ENCODE results near the gene ENO1.
"Not testable (repeated sequence)": the region's sequence is repeated elsewhere in the genome, so short reads cannot be mapped to it uniquely, and the experiment has no call there.

The ENO1 gene

DNA sequence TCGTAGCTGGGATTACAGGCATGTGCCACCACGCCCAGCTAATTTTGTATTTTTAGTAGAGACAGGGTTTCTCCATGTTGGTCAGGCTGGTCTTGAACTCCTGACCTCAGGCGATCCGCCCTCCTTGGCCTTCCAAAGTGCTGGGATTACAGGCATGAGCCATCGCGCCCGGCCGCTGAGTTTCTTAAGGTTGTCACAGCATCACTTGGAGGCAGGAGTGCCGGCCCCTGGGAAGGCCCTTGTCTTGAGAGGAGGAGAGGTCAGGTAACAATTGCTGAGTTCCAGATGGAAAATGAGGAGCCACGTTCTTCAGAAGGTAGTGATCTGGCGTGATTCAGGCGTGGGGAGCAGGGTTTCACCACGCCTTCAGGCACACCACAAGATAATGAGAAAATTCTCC lies 5.6 kb upstream of the ENO1 start:
- H3K27me3 Mint-ChIP-seq (ENCODE audit: low read depth); H3K36me3 Mint-ChIP-seq (ENCODE audit: low read depth); H3K27ac Mint-ChIP-seq; H3K9me3 Mint-ChIP-seq; H3K4me3 Mint-ChIP-seq: not testable (repeated sequence)
- peaks cover 20% of the 10 kb centered on the region for H3K4me1 Mint-ChIP-seq (ENCODE audit: low read depth)

DNA sequence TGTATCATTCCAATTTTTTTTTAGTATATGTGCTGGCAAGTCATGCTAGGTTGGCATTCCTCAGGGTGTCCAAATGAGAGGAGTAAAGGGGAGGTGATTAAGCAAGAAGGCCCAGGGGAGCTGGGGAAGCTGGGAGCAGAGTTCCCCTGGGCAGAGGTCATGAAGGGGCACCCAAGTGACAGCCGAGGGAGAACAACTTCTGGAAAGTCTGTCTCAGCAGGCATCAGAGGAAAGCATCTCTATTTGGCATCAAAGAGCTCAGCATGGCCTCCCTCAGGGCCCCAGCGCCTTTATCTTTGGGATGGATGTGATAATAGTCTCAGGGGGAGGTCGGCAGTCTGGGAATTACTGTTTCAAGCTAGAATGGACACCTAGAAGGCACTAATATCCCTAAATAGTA lies 5.0 kb upstream of the ENO1 start:
- Mint-ChIP-seq H3K27me3 (ENCODE audit: low read depth) (no peaks in the 10 kb centered on the region), H3K4me1 (ENCODE audit: low read depth) (peaks cover 20% of the 10 kb centered on the region), H3K27ac (no peak overlapping the region), H3K4me3 (no peak overlapping the region), H3K9me3 (no peaks in the 10 kb centered on the region), H3K36me3 (ENCODE audit: low read depth) (peaks cover 6% of the 10 kb centered on the region)

DNA sequence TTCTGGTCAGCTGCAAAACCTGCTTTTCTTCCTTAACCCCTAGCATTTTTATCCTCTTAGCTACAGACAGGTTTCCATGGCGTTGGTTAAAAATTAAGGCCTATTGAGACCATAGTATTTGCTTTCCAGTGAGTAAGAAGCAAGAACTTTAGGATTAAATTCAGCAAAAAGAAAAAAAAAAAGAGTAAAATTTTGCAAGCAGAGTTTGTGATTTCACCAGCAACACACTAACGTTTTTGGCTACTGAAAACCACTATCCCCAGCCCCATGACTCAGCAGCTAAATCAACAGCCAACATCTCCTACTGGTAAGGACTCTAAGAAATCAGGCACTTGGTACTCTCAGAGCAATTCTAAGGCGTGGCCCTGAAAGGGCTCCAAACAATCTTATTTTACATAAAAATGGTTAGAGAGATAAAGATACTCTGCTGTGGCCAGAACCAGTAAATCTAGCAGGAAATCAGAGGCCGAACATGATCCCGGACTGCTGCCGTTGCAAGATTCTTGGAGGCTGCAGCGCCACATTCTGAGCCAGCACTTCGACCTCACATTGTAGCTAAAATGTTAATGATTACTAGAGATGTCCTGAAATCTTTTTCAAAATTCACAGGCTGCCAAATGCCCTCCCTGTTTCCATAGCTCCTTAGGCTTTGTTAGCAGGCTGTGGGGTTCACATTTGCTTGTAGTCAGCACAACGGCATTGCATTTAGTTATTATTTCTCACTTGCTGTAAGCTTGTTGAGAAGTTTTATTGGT lies 1.6 kb upstream of the ENO1 start:
- Mint-ChIP-seq H3K27me3 (ENCODE audit: low read depth) (no peaks in the 10 kb centered on the region), H3K9me3 (no peaks in the 10 kb centered on the region), H3K36me3 (ENCODE audit: low read depth) (peaks cover 35% of the 10 kb centered on the region), H3K27ac (peak overlapping the region; percentile 97), H3K4me3 (peak overlapping the region; percentile 93), H3K4me1 (ENCODE audit: low read depth) (peaks cover 30% of the 10 kb centered on the region)

DNA sequence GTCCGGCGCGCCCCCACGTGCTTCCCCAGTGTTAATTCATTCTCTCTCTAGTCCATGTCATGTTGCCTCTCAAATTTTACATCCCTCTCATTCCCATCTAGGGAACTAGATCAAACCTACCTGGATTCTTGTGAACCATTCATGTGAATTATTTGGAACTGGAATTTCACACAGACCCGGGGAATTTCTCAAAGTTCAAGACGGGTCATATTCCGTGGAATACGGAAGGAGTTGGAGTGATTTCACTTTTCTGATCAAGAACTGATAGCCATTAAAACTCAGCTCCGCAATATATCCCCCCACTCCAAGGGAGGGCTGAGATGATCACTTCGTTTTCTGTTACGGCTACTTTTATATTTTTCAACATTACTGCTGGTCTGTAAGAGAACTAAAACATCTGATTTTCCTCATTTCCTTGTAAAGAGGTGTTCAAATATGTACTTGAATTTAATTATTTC lies 1.0 kb upstream of the ENO1 start:
- Mint-ChIP-seq H3K27ac (peak overlapping the region; percentile 97), H3K4me1 (ENCODE audit: low read depth) (peaks cover 32% of the 10 kb centered on the region), H3K36me3 (ENCODE audit: low read depth) (peaks cover 41% of the 10 kb centered on the region), H3K4me3 (peak overlapping the region; percentile 93), H3K9me3 (no peaks in the 10 kb centered on the region), H3K27me3 (ENCODE audit: low read depth) (no peaks in the 10 kb centered on the region)

DNA sequence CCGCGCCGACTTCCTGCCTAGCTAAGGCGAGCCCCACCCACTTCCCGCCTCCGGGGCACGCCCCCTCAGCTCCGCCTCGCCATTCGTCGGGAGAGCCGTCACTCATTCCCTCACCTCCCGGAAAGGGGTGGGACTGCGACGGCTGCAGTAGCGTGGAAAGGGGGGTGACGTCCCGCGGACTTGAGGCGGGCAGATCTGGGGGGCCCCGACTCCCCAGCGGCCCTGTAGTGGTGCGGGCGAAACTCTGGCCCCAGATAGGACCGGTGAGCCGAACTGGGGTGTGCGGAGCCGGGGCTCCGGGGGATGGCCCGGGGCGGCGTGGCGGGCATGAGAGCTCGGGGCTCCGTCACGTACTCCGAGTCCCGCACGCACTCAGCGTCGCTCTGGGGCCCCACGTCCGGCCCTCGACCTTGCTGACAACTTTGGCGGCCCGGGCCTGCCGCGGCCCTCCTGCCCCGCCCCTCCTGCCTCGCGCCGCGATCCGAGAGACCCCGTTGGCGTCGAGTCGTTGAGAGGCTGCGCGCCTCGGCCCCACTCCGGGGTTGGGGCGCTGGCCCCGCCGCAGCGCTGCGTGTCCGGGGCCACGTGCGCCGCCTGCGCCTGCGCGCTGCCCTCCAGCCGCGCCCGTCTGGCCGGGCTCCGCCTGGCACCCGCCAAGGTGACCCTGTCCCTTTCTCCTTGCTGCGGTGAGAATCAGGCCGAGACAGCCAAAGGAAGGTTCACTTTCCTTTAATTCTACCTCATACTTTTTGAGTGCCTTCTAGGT lies 395 bp upstream of the ENO1 start:
- no peaks in the 10 kb centered on the region for H3K9me3 Mint-ChIP-seq
- peaks cover 35% of the 10 kb centered on the region for H3K4me1 Mint-ChIP-seq (ENCODE audit: low read depth)
- peak overlapping the region; percentile 99 for H3K4me3 Mint-ChIP-seq
- no peaks in the 10 kb centered on the region for H3K27me3 Mint-ChIP-seq (ENCODE audit: low read depth)
- peak overlapping the region; percentile 99 for H3K27ac Mint-ChIP-seq
- peaks cover 48% of the 10 kb centered on the region for H3K36me3 Mint-ChIP-seq (ENCODE audit: low read depth)

DNA sequence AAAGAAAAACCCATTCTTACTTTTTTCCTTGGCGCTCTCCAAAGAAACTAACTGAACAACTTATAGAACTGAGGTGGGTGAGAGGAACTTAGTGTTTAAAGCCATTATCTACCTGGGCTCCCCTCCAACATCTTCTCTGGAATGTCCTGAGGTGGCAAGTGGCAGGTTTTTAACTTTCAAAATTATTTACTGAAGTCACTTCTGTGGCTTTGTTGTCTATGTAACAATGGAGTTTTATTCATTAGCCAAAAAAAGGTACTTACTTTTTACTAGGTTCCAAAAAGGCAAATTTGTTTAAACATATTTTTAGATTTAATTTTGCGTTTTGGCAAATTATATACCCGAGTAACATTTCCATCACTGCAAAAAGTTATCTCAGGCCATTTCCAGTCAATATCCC lies 2.4 kb downstream of the ENO1 start:
- no peaks in the 10 kb centered on the region for H3K27me3 Mint-ChIP-seq (ENCODE audit: low read depth)
- H3K36me3 Mint-ChIP-seq (ENCODE audit: low read depth) = peaks cover 76% of the 10 kb centered on the region
- peak overlapping the region; percentile 98 for H3K27ac Mint-ChIP-seq
- H3K9me3 Mint-ChIP-seq = no peaks in the 10 kb centered on the region
- H3K4me1 Mint-ChIP-seq (ENCODE audit: low read depth) = peaks cover 62% of the 10 kb centered on the region
- H3K4me3 Mint-ChIP-seq = peak overlapping the region; percentile 99

DNA sequence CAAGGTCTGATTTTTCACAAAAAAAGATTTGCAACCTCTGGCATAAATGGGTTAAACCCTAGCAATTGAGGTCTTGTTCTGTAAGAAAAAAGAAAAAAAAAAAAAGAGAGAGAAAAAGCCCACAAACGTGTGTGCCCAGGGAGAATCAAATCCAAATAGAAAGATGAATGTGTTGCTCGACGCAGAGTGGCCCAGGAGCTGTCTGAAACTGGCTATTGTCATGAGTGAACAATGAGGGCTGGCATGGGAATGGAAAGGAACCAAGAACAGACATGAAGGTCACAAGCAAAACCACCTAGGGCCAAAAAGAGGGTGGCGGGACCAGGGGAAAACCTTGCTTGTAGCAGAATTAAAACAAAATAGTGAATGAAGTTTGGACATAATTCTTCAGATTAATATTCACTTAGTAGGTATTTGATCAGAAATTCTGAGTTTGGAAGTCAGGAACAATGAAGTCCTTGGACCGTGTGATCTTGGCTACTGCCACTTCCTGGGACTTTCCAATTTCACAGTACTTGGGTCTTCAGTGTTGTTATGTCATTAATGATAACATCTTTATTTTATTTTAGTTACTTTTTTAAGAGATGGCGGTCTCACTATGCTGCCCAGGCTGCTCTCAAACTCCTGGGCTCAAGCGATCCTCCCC lies 3.1 kb downstream of the ENO1 start:
- no peaks in the 10 kb centered on the region for H3K9me3 Mint-ChIP-seq
- H3K27me3 Mint-ChIP-seq (ENCODE audit: low read depth) = no peaks in the 10 kb centered on the region
- H3K4me1 Mint-ChIP-seq (ENCODE audit: low read depth) = peaks cover 65% of the 10 kb centered on the region
- H3K4me3 Mint-ChIP-seq = peak overlapping the region; percentile 99
- peaks cover 83% of the 10 kb centered on the region for H3K36me3 Mint-ChIP-seq (ENCODE audit: low read depth)
- H3K27ac Mint-ChIP-seq = peak overlapping the region; percentile 98

DNA sequence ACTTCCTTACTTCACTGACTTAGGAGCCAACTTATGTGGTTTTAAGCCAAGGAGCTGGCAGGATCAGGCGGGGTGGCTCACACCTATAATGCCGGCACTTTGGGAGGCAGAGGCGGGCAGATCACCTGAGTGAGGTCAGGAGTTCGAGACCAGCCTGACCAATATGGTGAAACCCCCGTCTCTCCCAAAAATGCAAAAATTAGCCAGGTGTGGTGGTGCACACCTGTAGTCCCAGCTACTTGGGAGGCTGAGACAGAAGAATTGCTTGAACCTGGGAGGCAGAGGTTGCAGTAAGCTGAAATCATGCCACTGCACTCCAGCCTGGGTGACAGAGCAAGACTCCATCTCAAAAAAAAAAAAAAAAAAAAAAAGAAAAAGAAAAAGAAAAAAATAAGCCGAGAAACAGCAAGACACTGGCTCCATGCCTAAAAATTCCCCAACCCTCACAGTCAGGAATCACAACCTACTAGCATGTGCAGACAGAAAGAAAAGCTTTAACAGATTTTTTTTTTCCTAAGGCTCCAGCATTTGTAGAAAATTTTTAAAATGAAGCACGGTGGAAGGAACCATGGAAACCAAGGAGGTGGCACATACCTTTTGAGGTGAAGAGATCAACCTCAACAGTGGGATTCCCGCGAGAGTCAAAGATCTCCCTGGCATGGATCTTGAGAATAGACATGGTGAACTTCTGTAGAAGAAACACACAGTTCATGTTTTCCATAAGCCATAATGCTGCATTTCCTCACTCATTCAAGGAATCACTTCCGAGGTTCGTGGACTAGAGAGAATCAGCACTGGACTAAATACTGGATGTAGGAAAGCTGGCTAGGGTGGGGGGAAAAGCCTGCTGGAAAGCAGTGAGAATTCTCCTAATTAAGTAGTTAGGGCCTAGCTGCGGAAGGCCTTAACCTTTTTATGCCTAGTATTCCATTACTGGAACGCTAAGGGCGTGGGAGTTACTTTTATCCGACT lies 4.0 kb downstream of the ENO1 start:
- Mint-ChIP-seq H3K27ac (peak overlapping the region; percentile 98), H3K36me3 (ENCODE audit: low read depth) (peaks cover 91% of the 10 kb centered on the region), H3K27me3 (ENCODE audit: low read depth) (no peaks in the 10 kb centered on the region), H3K4me1 (ENCODE audit: low read depth) (peaks cover 61% of the 10 kb centered on the region), H3K4me3 (peak overlapping the region; percentile 99), H3K9me3 (no peaks in the 10 kb centered on the region)

DNA sequence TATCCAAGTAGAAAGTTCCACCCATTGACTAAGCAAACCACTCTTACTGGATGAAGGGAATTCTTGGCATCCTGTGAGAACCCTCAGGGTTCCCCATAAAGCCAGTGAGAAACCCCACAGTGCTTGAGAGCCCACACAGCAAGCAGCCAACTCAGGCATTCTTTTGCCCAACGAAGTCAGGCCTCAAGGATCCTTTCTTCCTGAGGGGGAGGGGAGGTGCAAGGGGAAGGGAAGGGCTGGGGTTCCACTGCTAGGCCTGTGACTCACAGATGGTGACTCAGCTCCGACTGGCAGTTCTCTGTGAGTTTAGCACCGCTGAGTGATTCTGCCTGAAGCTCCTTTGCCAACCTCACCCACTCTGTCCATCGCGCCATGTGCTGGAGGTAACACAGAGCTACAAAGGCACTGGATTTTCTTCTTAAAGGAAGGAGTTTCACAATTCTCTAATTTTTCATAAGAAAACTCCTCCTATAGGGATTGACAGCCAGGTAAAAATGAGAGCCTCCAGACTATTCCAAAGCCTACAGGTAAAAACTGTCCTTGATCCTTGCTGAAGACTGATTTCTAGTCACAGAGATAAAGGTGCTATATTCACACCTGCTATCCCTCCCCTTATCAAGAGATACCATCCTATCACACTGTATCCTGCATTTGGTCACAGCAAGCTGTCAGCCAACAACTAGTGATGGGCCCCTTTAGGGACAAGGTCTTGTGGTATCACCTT lies 4.8 kb downstream of the ENO1 start:
- Mint-ChIP-seq H3K4me3 (peak overlapping the region; percentile 99), H3K36me3 (ENCODE audit: low read depth) (peaks cover 95% of the 10 kb centered on the region), H3K9me3 (no peaks in the 10 kb centered on the region), H3K27me3 (ENCODE audit: low read depth) (no peaks in the 10 kb centered on the region), H3K27ac (peak overlapping the region; percentile 79), H3K4me1 (ENCODE audit: low read depth) (peaks cover 62% of the 10 kb centered on the region)

DNA sequence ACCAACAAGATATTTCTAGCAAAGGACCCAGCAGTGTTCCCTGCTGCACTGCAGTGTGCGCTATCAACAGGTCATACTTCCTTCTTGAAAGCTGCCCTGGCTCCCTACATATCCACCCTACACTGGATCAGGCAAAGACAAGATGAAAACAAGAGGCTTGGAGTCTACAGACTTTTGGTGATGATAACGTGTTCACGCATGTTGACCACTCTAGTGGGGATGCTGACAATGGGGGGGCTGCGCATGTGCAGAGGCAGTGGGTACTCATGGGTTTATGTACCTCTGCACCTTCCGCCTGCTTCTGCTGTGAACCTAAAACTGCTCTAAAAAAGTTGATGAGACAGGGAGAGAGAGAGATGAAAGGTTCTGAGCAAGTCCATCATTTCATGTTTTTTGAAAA lies 5.5 kb downstream of the ENO1 start:
- Mint-ChIP-seq H3K4me1 (ENCODE audit: low read depth) (peaks cover 65% of the 10 kb centered on the region), H3K27ac (peak overlapping the region; percentile 79), H3K4me3 (peak overlapping the region; percentile 99), H3K9me3 (no peaks in the 10 kb centered on the region), H3K27me3 (ENCODE audit: low read depth) (no peaks in the 10 kb centered on the region), H3K36me3 (ENCODE audit: low read depth) (peaks cover 95% of the 10 kb centered on the region)

DNA sequence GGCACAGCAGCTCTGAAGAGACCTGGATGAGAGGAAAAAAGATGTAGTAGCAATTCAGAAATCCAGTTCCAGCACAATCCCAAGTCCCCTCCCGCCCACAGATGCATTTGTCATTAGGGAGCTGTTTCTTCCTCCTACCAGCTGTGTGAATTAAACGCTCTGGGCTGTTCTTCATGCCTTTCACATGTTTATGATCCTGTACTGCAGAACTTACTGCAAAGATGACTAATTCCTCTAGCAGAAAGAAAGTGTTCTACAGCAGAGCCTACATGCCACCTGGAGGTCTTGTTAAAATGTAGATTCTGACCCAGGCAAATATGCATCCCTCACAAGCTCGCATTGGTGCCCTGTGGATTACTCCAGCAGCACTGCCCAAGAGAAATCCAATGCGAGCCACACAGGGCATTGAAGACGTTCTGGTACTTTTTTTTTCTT lies 6.5 kb downstream of the ENO1 start:
- peak overlapping the region; percentile 41 for H3K27ac Mint-ChIP-seq
- no peaks in the 10 kb centered on the region for H3K9me3 Mint-ChIP-seq
- H3K4me1 Mint-ChIP-seq (ENCODE audit: low read depth) = peaks cover 67% of the 10 kb centered on the region
- peaks cover 94% of the 10 kb centered on the region for H3K36me3 Mint-ChIP-seq (ENCODE audit: low read depth)
- H3K4me3 Mint-ChIP-seq = peak overlapping the region; percentile 99
- H3K27me3 Mint-ChIP-seq (ENCODE audit: low read depth) = no peaks in the 10 kb centered on the region

DNA sequence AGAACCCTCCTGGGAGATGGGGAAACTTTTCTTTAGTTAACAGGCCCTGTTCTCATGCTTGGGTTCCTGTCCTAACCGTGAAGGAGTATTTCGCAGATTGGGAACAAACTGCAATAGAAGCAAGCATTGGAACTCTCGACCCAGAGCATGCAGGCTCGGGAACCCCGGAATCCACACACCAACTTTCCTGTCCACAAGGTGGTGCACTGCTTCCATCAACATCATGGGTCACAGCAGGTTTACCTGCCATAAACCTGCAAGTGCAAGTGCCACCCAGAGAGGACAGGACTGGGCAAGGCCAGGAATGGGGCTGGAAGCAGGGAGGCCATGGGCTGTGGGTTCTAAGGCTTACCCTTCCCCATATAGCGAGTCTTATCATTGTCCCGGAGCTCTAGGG lies 6.9 kb downstream of the ENO1 start:
- H3K36me3 Mint-ChIP-seq (ENCODE audit: low read depth) = peaks cover 95% of the 10 kb centered on the region
- peak overlapping the region; percentile 99 for H3K4me3 Mint-ChIP-seq
- peak overlapping the region; percentile 45 for H3K27ac Mint-ChIP-seq
- H3K9me3 Mint-ChIP-seq = no peaks in the 10 kb centered on the region
- H3K4me1 Mint-ChIP-seq (ENCODE audit: low read depth) = peaks cover 70% of the 10 kb centered on the region
- no peaks in the 10 kb centered on the region for H3K27me3 Mint-ChIP-seq (ENCODE audit: low read depth)

Measured in T-helper 1 cell treated with Interleukin-12 subunit alpha and Interleukin-12 subunit beta and Interleukin-4 antibody, amounts not matched to agents 30 μg/mL and 1 μg/mL, for 36 hours (primary cell).